ENCODE measurements around the gene OTOGL.

Gene OTOGL

DNA sequence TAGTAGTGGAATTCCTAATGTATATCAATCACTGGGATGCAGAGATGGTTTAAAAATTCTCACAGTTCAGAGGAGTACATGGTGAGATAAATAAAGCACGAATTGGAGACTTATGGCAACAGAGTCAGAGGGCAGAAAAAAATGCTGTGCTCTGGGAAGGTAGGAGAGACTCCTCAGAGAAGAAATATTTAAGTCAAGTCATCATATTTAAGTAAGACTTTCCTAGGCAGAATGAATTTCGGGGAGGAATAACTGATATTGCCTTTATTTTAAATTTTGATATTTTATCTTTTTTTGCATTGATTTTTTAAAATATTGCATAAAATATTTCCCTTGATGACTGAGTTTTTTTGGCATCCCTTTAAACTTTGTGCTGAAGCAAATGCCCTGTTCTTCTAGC lies 67.4 kb downstream of the OTOGL start:
- DNase-seq (ENCODE audit: low read depth): no peak
- no peak for TF ChIP-seq CTCF (IDR thresholded peaks at IDR 0.05; ENCODE audit: insufficient read depth, low read depth, low read length, missing control alignments)
- no peak overlapping the region for H3K4me3 ChIP-seq (ENCODE audit: low read depth, low read length)

- TF ChIP-seq CTCF (IDR thresholded peaks at IDR 0.05; ENCODE audit: insufficient read depth, low read depth, low read length, missing control alignments): no peak
- no peak for DNase-seq (ENCODE audit: low read depth)
- no peak overlapping the region for H3K4me3 ChIP-seq (ENCODE audit: low read depth, low read length)
Observed at GRCh38 chr12:80168936-80169335, 69.6 kb downstream of the OTOGL start.

DNA sequence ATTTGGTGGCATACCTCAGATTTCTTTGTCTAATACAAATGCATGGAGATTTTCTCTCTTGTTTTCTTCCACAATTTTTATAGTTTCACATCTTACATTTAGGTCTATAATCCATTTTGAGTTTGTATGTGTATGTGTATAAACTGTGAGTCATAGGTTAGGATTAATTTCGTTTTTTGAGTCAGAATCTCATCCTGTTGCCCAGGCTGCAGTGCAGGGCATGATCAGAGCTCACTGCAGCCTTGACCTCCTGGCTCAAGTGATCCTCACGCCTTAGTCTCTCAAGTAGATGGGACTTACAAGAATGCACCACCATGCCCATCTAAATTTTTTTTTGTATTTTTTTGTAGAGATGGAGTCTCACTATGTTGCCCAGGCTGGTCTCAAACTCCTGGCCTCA lies 71.6 kb downstream of the OTOGL start:
- DNase-seq (ENCODE audit: low read depth): no peak
- no peak for TF ChIP-seq CTCF (IDR thresholded peaks at IDR 0.05; ENCODE audit: insufficient read depth, low read depth, low read length, missing control alignments)
- no peak overlapping the region for H3K4me3 ChIP-seq (ENCODE audit: low read depth, low read length)

- no peak for DNase-seq (ENCODE audit: low read depth)
- no peak overlapping the region for H3K4me3 ChIP-seq (ENCODE audit: low read depth, low read length)
- no peak for TF ChIP-seq CTCF (IDR thresholded peaks at IDR 0.05; ENCODE audit: insufficient read depth, low read depth, low read length, missing control alignments)
Observed at GRCh38 chr12:80173083-80173864, 73.9 kb downstream of the OTOGL start.

- H3K4me3 ChIP-seq (ENCODE audit: low read depth, low read length): no peak overlapping the region
Observed at GRCh38 chr12:80175307-80175930, 76.1 kb downstream of the OTOGL start.

DNA sequence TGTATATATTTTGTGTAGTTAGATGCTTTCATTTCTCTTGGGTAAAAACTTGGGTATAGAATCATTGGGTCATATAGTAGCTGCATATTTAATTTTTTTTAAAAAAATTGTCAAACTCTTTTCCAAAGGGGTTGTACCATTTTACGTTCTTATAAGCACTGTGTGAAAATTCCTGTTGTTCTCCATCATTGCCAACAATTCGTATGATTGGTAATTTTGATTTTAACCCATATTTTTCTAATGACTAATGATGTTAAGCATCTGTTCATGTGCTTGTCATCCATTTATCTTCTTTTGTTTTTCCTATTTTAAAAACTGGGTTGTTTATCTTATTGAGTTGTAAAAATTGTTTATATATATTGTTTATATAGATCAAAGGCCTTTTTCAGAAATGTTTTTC lies 77.4 kb downstream of the OTOGL start:
- no peak for DNase-seq (ENCODE audit: low read depth)
- no peak for TF ChIP-seq CTCF (IDR thresholded peaks at IDR 0.05; ENCODE audit: insufficient read depth, low read depth, low read length, missing control alignments)
- H3K4me3 ChIP-seq (ENCODE audit: low read depth, low read length): no peak overlapping the region

More at GRCh38 chr12:80175307-80175930, 76.1 kb downstream of the OTOGL start:
- no peak for TF ChIP-seq CTCF (IDR thresholded peaks at IDR 0.05; ENCODE audit: insufficient read depth, low read depth, low read length, missing control alignments)
- peak; percentile 46 for DNase-seq (ENCODE audit: low read depth)
